C4-2B (cell line): ENCODE data around the gene PRDM15.

Experiments used
- ZFX ChIP-seq: fragments of 450-650 bp; IDR thresholded peaks from 2 replicates; pipeline ENCODE4 v1.6.1; 2017
- TF ChIP-seq, protein P1 (sequence below): fragments of 450-650 bp; conservative IDR thresholded peaks from 2 replicates; pipeline ENCODE4 v1.5.1; 2017; ENCODE audit warnings: mild to moderate bottlenecking

DNA sequence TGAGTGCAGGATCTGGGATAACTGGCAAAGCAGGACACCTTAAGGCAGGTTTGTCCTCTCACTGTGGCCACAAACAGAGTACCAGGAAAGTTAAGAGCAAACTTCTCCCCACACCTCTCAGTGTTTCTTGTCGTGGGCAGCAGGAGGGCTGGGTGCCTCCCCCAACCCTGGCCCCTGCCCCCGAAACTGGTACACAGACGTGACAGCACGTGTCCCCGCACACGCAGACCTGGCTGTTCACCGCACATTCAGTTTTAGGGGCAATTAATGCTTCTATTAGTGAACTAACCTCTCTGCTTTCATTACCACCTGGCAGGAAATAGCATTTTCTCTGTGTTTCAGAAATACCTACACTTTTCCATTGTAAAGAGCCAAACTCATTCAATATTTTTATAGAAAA, 79.4 kb downstream of the PRDM15 start:
- TF ChIP-seq, protein P1, sequence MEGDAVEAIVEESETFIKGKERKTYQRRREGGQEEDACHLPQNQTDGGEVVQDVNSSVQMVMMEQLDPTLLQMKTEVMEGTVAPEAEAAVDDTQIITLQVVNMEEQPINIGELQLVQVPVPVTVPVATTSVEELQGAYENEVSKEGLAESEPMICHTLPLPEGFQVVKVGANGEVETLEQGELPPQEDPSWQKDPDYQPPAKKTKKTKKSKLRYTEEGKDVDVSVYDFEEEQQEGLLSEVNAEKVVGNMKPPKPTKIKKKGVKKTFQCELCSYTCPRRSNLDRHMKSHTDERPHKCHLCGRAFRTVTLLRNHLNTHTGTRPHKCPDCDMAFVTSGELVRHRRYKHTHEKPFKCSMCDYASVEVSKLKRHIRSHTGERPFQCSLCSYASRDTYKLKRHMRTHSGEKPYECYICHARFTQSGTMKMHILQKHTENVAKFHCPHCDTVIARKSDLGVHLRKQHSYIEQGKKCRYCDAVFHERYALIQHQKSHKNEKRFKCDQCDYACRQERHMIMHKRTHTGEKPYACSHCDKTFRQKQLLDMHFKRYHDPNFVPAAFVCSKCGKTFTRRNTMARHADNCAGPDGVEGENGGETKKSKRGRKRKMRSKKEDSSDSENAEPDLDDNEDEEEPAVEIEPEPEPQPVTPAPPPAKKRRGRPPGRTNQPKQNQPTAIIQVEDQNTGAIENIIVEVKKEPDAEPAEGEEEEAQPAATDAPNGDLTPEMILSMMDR = no peak
- no peak for TF ChIP-seq ZFX
